GM18519 (cell line): ENCODE data around the gene KCNK2.

ENCODE experiments used
- ATAC-seq: cut with Tn5 transposase; IDR thresholded peaks from one replicate; pipeline ENCODE4 v1.9.1; 2021; ENCODE audit warnings: mild to moderate bottlenecking, moderate library complexity; ENCODE audit not compliant: unreplicated experiment, low FRiP score

Gene KCNK2, protein sequence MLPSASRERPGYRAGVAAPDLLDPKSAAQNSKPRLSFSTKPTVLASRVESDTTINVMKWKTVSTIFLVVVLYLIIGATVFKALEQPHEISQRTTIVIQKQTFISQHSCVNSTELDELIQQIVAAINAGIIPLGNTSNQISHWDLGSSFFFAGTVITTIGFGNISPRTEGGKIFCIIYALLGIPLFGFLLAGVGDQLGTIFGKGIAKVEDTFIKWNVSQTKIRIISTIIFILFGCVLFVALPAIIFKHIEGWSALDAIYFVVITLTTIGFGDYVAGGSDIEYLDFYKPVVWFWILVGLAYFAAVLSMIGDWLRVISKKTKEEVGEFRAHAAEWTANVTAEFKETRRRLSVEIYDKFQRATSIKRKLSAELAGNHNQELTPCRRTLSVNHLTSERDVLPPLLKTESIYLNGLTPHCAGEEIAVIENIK

DNA sequence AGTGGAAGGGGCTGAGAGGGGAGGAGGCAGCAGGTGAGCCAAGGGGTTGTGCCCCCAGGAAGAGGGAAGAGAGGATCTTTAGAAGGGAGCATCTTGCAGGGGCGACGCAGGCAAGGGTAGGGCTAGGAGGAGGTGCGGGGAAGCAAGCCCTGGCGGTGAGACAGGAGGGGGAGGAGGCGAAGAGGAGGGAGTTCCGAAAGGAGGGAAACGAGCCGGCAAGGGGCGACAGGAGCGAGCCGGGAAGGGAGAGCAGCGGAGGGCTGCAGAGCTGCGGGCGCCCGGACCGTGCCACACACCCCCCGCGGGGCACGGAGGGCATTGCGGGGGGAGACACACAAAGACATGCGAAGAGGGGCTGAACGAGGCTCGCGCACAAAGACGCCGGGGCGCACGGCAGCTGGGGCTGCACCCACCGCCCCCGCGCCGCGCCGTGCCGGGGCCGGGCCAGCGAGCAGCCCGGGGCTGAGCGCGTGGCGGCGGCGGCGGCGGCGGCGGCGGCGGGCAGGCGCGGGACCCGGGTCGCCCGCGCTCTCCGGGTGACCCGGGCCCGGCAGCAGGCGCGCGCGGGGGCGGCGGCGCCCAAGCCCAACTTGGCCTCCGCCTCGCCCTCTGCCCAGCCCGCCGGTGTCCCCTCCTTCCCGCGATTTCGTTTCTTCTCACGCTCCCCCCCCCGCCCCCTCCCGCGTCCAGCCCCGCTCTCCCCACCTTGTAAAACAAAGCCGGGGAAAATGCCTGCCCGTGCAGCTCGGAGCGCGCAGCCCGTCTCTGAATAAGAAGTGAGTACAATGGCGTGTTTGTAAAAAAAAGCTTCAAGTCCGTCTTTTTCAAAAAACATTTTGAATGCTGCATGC lies at the start of gene KCNK2:
Gene KCNK2 (plus strand): TSS at position 206 of the 851 bp plus-strand sequence. CDS start 649 bp downstream, outside the sequence.
- no peak for ATAC-seq

DNA sequence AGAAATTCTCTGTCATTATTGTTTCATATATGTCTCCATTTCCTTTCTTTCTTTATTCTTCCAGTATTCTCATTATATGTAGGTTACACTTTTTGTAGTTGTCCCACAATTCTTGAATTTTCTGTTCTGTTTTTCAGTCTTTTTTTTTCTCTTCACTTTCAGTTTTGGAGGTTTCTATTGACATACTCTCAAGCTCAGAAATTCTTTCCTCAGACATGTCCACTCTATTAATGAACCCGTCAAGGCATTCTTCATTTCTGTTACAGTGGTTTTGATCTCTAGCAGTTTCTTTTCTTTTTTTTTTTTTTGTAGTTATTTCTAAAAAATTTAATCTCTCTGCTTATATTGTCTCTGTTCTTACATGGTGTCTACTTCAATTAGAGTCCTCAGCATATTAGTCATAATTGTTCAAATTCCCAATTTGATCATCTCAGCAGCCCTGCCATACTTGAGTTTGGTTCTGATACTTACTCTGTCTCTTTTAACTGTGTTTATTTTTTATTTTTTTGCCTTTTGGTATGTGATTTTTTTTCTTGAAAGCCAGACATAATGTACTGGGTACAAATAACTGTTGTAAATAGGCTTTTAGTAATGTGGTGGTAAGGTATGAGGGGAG lies 49.5 kb upstream of the KCNK2 start:
- ATAC-seq, result no peak

DNA sequence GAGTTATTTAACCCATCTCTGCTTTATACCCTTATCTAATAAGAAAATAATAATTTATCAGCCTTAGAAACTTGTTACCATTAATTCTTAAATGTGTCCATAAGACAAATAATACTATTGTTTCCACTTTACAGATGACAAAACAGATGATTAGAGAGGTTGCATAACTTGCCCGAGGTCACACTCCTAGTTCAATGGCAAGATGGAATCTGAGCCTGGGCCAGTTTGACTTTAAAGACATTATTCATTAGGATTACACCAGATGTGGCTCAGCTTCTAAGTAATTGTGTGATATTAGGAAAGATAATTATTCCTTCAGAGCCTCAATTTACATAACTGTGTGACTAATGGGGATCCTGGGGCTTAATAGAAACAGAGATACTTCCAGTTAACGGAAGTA lies 42.3 kb upstream of the KCNK2 start:
- ATAC-seq, result no peak

DNA sequence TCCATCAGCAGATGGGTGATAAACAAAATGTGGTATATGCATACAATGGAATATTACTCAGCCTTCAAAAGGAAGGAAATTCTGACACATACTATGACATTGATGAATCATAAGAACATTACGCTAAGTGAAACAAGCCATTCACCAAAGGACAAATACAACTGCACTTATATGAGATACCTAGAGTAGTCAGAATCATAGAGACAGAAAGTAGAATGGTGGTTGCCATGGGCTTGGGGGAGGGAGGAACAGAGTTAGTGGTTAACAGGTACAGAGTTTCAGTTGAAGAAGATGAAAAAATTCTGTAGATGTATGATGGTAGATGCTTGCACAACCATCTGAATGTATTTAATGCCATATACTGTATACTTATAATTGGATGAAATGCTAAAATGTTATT lies 39.1 kb upstream of the KCNK2 start:
- ATAC-seq, result no peak

DNA sequence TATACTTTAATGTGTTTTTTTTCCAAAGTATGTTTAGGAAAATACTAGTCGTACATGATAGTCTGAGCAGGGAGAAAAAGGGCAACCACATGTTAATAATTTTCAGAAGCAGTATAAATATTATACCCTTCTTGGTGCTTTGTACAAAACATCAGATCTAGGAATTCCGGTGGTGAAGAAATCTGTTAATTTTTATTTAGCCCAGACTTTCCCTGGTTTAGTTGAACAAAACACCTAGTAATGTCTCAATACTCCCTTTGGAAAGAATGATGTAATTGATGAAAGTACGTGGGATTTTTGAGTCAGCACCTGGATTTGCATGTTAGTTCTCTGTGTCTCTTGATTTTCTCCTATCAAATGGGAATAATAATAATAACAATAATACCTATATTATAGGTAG lies 38.4 kb upstream of the KCNK2 start:
- no peak for ATAC-seq

DNA sequence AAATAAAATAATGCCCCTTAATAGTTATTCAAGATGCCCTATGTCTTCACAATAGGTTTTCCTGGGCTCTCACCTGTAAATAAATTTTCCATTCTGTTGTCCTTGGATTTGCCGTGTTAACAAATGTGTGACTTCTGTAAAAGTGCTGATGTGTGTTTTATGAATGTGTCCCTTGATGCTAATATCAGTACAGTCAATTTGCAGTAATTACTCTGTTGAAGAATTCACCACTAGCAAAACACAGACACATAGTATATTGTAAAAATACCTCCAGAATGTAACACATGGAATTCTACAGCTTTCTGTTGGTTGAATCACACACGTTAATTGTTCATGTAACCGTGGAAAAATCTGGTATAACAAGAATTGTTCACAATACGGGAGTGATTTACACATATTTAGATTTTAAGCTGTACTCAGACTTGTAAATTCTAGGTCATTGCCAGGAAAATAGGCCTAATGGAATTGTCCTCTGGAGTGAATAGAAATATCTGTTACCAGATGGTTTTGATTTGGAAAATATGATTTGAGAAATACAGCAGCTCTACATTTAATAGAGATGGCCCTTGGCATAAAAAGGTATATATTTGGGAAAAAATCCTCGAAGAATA lies 36.7 kb upstream of the KCNK2 start:
- ATAC-seq, result no peak

DNA sequence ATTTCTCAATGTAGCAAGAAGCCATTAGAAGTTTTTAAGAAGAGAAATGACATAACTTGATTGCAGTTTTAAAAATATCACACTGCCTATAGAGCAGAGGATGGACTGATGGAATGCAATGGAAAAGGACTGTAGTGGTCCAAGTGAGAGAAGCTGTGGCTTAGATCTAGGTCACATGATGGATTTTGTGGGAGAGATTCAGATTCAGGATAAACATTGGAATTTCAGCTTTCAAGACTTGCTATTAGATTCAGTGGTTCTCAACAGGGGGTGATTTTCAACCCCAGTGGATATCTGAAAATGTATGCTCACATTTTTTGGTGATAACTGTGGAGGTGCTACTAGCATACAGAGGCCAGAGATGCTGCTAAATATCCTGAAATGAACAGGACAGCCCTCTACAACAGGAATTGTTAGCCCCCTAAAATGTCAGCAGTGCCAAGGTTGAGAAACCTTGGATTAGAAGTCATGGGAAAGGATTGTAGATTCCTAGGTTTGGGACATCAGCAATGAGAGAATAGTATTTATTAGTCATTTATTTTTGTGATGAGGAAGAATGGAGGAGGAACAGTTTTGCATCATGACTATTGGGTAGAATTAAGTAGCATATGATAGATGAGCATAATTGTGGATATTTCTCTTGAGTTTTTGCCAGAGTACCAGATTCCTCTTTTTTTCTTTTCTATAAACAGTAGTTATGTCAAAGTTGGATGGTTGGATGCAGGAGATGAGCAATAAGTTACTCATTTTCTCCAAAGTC lies 30.1 kb upstream of the KCNK2 start:
- no peak for ATAC-seq

DNA sequence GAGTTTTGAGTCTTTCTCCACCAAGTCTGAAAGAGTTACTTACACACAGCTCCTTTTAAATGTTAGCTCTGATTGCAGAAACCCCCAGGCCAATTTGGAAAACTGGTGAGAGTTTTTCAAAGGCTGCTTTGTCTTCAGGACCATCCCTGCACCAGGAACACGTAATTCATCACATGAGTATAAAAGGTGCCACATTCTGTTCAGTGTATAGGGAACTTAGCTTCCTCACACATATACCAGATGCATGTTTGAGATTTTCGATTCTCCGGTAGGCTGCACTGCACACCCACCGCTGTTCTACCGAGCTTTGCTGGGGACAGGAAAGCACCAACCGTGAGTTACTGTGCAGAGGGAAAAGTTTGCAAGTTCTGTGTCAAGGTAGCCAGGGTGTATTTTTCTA lies 28.3 kb upstream of the KCNK2 start:
- ATAC-seq, result no peak

DNA sequence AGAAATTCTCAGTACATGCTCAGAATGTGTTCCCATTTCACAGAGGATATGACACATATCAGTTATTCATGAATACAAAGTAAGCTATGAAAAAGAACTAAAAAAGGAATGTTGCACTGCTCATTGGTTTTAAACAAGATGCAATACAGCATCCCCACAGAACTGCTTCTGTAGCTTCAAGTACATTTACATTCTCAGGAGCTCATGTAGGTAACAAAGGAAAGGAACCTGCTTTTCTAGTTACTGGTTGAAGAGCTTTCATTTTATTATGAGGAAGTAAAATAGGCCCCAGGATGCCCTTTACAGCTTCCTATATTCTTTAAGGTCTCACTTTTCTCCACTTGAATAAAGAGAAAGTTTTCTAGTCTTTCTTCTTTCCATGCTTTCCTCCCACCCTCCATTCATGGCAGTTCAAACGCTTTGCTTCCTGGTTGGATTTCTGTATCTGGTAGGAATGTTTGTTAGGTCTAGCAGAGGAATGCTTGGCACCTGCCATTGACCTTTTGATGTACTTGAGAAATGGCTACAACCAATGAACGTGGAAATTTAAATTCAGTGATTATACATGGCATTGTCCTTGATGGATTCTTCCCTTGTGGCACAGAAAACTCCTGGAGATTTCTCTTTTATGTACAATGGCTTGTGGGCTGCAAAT lies 27.1 kb upstream of the KCNK2 start:
- ATAC-seq, result no peak

DNA sequence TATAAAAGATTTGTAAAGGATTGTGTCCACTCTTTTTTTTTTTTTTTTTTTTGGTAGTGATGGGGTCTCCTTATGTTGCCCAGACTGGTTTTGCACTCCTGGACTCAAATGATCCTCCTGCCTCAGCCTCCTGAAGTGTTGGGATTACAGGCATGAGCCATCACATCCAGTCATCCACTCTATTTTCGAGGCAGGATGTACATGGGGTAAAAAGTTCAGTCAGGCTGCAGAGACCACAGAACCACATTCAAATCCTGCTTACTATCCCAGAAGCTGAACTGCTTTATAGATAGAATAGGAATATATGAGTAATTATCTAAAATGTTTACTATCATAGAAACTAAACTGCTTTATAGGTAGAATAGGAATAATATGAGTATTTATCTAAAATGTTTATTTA lies 26.0 kb upstream of the KCNK2 start:
- ATAC-seq, result no peak

DNA sequence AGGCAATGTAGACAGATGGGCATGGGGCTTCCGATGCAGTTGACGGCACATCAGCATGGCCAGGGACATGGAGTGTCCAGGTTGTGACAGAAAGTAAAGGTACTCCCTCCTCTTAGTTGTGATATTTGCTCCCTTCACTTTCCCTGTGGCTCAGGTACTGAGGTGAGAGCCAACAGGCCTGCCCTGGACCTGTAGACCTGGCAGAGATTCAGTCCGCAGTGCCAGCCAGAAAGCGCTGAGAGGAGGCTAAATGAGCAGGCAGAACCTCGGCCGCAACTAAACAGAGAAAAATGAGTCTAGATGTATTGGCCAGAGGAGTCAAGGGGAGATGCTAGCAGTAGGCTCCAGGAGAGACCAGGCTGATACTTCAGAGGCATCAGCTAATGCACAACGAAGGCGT lies 22.6 kb upstream of the KCNK2 start:
- ATAC-seq, result no peak

DNA sequence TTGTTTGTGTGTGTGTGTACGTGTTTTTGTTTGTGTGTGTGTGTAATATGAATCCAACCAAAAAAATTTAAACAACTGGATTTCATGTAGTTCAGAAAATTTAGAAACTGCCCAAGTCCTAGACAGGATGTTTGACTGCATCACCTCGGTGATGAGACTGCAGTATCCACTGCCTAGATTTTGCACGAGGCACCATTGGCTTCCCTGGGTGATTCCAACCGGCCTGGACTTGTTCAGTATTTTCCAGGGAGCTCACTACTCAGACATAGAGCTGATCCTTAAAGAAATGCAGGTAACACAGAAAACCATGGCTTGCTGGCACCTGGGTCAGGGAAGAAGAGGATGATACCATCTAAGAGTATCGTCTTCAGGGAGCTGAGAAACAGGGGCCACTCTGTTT lies 18.2 kb upstream of the KCNK2 start:
- no peak for ATAC-seq

DNA sequence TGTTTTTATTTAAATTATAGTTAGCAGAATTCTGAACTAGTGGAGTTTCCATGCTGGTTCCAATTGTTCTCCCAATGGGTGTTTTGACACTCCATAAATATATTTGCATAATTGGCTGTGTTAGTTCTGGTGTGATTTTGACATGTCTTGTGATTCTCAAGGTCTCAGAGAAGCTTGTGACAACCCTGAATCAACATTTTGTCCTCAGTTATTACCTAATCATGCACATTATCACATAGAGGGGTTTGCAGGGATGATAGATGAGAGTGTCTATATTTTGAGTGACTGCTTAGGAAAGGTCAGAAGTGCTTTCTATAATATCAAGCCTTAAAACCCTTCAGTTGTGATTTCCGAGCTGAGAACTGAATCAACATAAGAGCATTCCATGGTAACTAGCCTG lies 11.5 kb upstream of the KCNK2 start:
- no peak for ATAC-seq

DNA sequence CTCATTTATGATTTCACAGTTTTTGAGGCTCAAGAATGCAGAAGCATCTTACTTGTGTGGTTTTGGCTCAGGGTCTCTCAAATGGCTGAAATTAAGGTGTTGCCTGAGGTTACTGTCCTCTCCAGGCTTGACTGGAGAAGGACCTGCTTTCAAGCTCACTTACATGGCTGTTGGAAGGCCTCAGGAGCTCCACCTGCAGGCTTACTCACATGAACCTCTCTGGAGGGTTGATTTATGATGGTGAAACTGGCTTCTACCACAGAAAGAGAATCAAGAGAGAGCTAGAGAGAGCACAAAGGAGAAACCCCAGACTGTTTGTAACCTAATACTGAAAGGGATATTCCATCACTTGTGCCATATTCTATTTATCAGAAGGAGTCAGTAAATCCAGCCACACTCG lies 6.2 kb upstream of the KCNK2 start:
- ATAC-seq, result peak; percentile 54

DNA sequence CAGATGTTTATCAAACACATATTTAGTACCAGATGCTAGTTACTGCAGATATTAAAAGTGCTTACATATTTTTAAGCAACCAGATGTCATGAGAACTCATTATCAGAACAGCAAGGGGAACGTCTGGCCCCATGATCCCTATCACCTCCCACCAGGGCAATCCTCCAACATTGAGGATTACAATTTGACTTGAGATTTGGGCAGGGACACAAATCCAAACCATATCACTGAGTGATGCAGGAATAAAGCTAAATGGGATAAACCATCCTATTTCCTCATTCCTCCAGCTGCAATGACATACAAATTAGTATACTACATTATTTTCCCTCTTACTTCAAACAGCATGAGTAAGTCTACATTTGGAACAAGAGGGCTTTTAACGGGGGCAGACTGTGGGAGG lies 3.1 kb upstream of the KCNK2 start:
- no peak for ATAC-seq

DNA sequence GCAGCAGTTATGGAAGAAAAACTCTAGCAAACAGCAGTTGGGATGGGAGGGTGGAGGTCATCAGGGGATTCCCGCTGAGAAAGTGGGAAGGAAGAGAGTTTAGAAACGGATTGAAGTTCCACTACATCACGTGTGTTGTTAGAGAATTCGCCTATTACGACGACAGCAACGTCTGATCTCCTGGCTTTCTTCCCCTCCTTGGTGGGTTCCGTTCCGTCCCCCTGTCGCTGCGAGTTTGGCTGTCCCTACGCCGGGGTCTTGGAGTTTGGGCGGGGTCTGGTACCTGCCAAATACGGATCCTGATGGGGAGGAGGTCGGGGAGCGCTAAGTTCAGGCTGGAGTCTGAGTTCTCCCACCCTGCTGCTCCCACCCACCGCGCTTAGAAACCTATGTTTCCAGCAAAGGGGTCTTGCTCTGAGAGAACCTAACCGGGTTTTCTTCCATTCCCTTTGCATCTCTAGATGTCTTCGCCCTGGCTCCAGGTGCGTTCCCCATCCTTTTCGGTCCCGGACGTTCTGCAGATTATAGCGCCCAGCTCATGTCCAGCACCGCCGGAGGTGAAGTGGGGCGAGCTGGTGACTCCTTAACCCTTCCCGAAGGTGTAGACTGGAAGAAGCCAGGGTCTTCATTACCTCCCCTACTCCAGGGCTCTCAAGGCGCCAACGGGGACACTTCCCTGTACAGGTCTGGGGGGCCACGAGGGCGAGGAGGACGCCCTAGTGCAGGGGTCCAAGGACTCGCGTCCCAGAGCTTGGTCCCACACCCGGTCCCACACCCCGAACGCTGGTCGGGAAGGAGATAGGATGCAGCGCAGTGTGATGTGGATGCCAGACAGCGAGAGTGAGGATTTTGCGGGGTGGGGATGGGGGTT lies 641 bp upstream of the KCNK2 start:
- ATAC-seq, result no peak

DNA sequence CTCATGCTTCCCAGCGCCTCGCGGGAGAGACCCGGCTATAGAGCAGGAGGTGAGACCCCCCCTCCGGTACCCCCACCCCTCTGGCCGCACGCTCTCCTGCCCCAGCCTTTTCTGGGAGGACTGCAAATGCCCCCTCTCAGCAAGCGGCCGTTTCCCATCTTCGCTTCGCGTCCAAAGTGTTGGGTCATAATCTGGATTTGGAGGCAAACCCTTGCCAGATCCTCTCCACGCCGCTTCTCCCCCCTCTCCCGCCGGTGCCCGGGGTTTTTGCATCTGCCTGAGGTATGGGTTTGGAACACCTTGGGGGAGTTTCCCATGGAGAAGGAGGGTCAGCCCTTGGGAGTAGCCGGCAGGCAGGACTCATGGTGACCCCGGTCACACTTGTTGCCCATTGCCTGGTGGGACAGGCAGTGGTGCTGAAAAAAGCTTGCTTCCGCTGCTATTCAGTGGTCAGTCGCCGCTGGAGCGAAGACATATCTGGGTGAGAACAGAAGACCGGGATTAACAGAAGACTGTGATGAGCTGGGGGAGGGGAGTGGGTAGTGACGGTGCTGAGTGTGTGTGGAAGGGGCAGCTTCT lies 935 bp downstream of the KCNK2 start:
- ATAC-seq, result no peak

DNA sequence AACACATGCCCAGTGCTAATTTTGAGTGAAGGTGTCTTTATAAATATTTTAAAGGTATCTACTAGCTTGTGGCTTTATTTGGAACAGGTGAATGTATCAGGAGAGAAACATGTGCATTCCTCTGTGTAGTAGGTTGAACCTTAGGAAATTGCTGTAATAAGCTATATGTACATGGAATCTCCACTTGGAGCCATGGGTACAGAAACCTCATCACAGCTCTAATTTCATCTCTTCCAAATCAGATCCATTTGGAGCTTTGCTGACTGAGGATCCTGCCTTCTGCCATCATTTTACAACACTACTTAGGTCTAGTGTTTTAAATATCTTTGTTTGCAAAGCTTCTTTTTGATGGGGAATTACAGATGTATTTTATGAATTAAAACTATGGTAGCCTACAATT lies 2.1 kb downstream of the KCNK2 start:
- no peak for ATAC-seq
